Activated CD4-positive, alpha-beta T cell treated with anti-CD3 and anti-CD28 coated beads for 36 hours (primary cell): ENCODE data around the gene FTH1. TPM values are rescaled to one million over a fixed set of nuclear protein-coding genes. Genes with fewer than 3 reads are reported as not detected.
"Not testable (repeated sequence)": the region's sequence is repeated elsewhere in the genome, so short reads cannot be mapped to it uniquely, and the experiment has no call there.

Experiments used
- ATAC-seq: fragments of 200-7000 bp; cut with Tn5 transposase; one replicate; pipeline ENCODE4 v1.10.0; 2021; ENCODE audit warnings: mild to moderate bottlenecking, moderate library complexity
- CTCF ChIA-PET: fragments of 350-600 bp; sonication (Branson Sonifier 250); formaldehyde crosslinking; loops from one replicate; lab custom pipeline; 2021; ENCODE audit warnings: antibody characterized with exemption; lab: Charles Lee
- POLR2A ChIA-PET: fragments of 350-600 bp; sonication (Branson Sonifier 250); formaldehyde crosslinking; loops from one replicate; lab custom pipeline; 2021; ENCODE audit warnings: antibody characterized with exemption, inconsistent platforms; lab: Charles Lee
- DNase-seq: peaks from one replicate; pipeline ENCODE4 v3.0.0-alpha.2; 2020
- H3K27ac Mint-ChIP-seq: one replicate; pipeline ENCODE4 v1.8.0; 2021; ENCODE audit warnings: mixed read lengths
- H3K27me3 Mint-ChIP-seq: one replicate; pipeline ENCODE4 v1.8.0; 2021; ENCODE audit warnings: mixed read lengths
- H3K36me3 Mint-ChIP-seq: one replicate; pipeline ENCODE4 v1.8.0; 2021; ENCODE audit warnings: low read depth, mixed read lengths
- H3K4me1 Mint-ChIP-seq: one replicate; pipeline ENCODE4 v1.8.0; 2021; ENCODE audit warnings: mixed read lengths
- H3K4me3 Mint-ChIP-seq: one replicate; pipeline ENCODE4 v1.8.0; 2021; ENCODE audit warnings: mild to moderate bottlenecking, moderate library complexity, mixed read lengths
- H3K9me3 Mint-ChIP-seq: one replicate; pipeline ENCODE4 v1.8.0; 2021; ENCODE audit warnings: low read depth, mixed read lengths
- intact Hi-C, 2 experiments: fragments of 100-400 bp; cut with DNase I in 1 of 2; cut with micrococcal nuclease in 1 of 2; formaldehyde crosslinking; loops; one replicate each; pipeline versions ENCODE4 v1.14.2 to v1.15.1; 2022 to 2024; cut with DNase I, micrococcal nuclease
- total RNA-seq, 2 experiments: library from RNA; stranded (reverse); gene quantifications; one replicate each; pipeline ENCODE4 v1.2.3, GENCODE V29; 2021

Gene FTH1
- total RNA-seq, 2 experiments from 2014 or later = 777 to 914 TPM

GRCh38 chr11:61954106-61954850, 13.2 kb downstream of the FTH1 start:
- CTCF ChIA-PET = no interaction called here
- DNase-seq = no peak

GRCh38 chr11:61953632-61954031, 13.8 kb downstream of the FTH1 start:
- ATAC-seq, H3K4me3 Mint-ChIP-seq, POLR2A ChIA-PET, H3K27ac Mint-ChIP-seq, H3K9me3 Mint-ChIP-seq, H3K36me3 Mint-ChIP-seq, intact Hi-C loops, DNase-seq: not testable (repeated sequence)
- Mint-ChIP-seq H3K27me3 (peaks cover 17% of the 10 kb centered on the region), H3K4me1 (peaks cover 10% of the 10 kb centered on the region)
- CTCF ChIA-PET = interaction anchor here (1.2 kb wide), 1 partner anchor 128 kb away, joined by 3 read pairs; no protein-coding TSS in a partner anchor

More at GRCh38 chr11:61954106-61954850, 13.2 kb downstream of the FTH1 start:
- peaks cover 17% of the 10 kb centered on the region for H3K27me3 Mint-ChIP-seq
- no peaks in the 10 kb centered on the region for H3K9me3 Mint-ChIP-seq
- peaks cover 10% of the 10 kb centered on the region for H3K4me1 Mint-ChIP-seq
- no peak overlapping the region for H3K27ac Mint-ChIP-seq
- ATAC-seq = no peak
- intact Hi-C loops = no loop called here
- no peaks in the 10 kb centered on the region for H3K36me3 Mint-ChIP-seq
- no peak overlapping the region for H3K4me3 Mint-ChIP-seq
- POLR2A ChIA-PET = no interaction called here

GRCh38 chr11:61952882-61953281, 14.6 kb downstream of the FTH1 start:
- Mint-ChIP-seq H3K36me3 (no peaks in the 10 kb centered on the region), H3K4me3 (no peak overlapping the region), H3K4me1 (peaks cover 10% of the 10 kb centered on the region), H3K27ac (no peak overlapping the region), H3K9me3 (no peaks in the 10 kb centered on the region), H3K27me3 (peaks cover 19% of the 10 kb centered on the region)
- ATAC-seq (no peak), DNase-seq (no peak)
- ChIA-PET CTCF (interaction anchor here (0.6 to 4.1 kb wide), 3 partner anchors 55 to 444 kb away, joined by 3 to 22 read pairs (median 3); no protein-coding TSS in a partner anchor), POLR2A (no interaction called here)
- intact Hi-C loops = no loop called here

GRCh38 chr11:61951484-61952135, 15.8 kb downstream of the FTH1 start:
- Mint-ChIP-seq H3K4me1 (peaks cover 10% of the 10 kb centered on the region), H3K36me3 (no peaks in the 10 kb centered on the region), H3K4me3 (no peak overlapping the region), H3K27me3 (peaks cover 19% of the 10 kb centered on the region), H3K27ac (no peak overlapping the region), H3K9me3 (no peaks in the 10 kb centered on the region)
- ChIA-PET CTCF (interaction anchor here (0.6 to 5.9 kb wide), 5 partner anchors 53 to 395 kb away, joined by 3 to 40 read pairs (median 4); no protein-coding TSS in a partner anchor), POLR2A (interaction anchor here (0.6 to 0.9 kb wide), 2 partner anchors 15 to 21 kb away, joined by 3 read pairs; no protein-coding TSS in a partner anchor)
- ATAC-seq (no peak), DNase-seq (no peak)
- intact Hi-C loops = no loop called here

GRCh38 chr11:61950035-61950547, 17.3 kb downstream of the FTH1 start, which contains the start of gene BEST1:
BEST1 (plus strand) TSS chr11:61950351; CDS start chr11:61951807, 1,456 bp downstream.
- ChIA-PET CTCF (interaction anchor here (0.6 to 5.9 kb wide), 12 partner anchors 13 to 158 kb away, joined by 3 to 67 read pairs (median 4); no protein-coding TSS in a partner anchor), POLR2A (interaction anchor here (1.0 to 1.2 kb wide), 2 partner anchors 13 to 18 kb away, joined by 3 to 5 read pairs; partner anchors contain the start of gene FTH1)
- H3K36me3 Mint-ChIP-seq = no peaks in the 10 kb centered on the region
- intact Hi-C loops = no loop called here
- peak within 1 kb of the TSS; percentile 72 for H3K27ac Mint-ChIP-seq
- no peak within 1 kb of the TSS for H3K4me3 Mint-ChIP-seq
- H3K9me3 Mint-ChIP-seq = no peaks in the 10 kb centered on the region
- DNase-seq = no peak
- H3K4me1 Mint-ChIP-seq = peaks cover 5% of the 10 kb centered on the region
- no peak for ATAC-seq
- peaks cover 12% of the 10 kb centered on the region for H3K27me3 Mint-ChIP-seq

GRCh38 chr11:61949169-61950034, 18.0 kb downstream of the FTH1 start:
- DNase-seq = peak; percentile 68
- Mint-ChIP-seq H3K4me1 (peaks cover 5% of the 10 kb centered on the region), H3K27ac (peak overlapping the region; percentile 72), H3K9me3 (no peaks in the 10 kb centered on the region), H3K36me3 (no peaks in the 10 kb centered on the region), H3K27me3 (peaks cover 7% of the 10 kb centered on the region), H3K4me3 (no peak overlapping the region)
- CTCF ChIA-PET = interaction anchor here (0.6 to 5.9 kb wide), 11 partner anchors 14 to 159 kb away, joined by 3 to 67 read pairs (median 3); no protein-coding TSS in a partner anchor
- peak; percentile 82 for ATAC-seq
- POLR2A ChIA-PET = interaction anchor here (1.2 kb wide), 1 partner anchor 14 kb away, joined by 5 read pairs; no protein-coding TSS in a partner anchor
- intact Hi-C loops = loop anchor here (2.0 to 5.0 kb wide), 3 partner anchors 19 to 197 kb away; partner anchors contain the start of gene MYRF (in 1 of the 2)

- no peak overlapping the region for H3K4me3 Mint-ChIP-seq
- ATAC-seq = no peak
- H3K27ac Mint-ChIP-seq = no peak overlapping the region
- POLR2A ChIA-PET = interaction anchor here (0.6 kb wide), 1 partner anchor 157 kb away, joined by 5 read pairs; no protein-coding TSS in a partner anchor
- peaks cover 2% of the 10 kb centered on the region for H3K27me3 Mint-ChIP-seq
- intact Hi-C loops = loop anchor here (2.0 to 5.0 kb wide), 3 partner anchors 20 to 196 kb away; partner anchors contain the start of gene MYRF (in 1 of the 2)
- no peaks in the 10 kb centered on the region for H3K36me3 Mint-ChIP-seq
- no peak for DNase-seq
- H3K9me3 Mint-ChIP-seq = no peaks in the 10 kb centered on the region
- CTCF ChIA-PET = interaction anchor here (0.6 to 5.9 kb wide), 25 partner anchors 9 to 441 kb away, joined by 3 to 70 read pairs (median 6); partner anchors contain the start of gene FEN1
- peaks cover 5% of the 10 kb centered on the region for H3K4me1 Mint-ChIP-seq
Observed at GRCh38 chr11:61948505-61948904, 18.9 kb downstream of the FTH1 start.

GRCh38 chr11:61947486-61948210, 19.8 kb downstream of the FTH1 start:
- POLR2A ChIA-PET = no interaction called here
- Mint-ChIP-seq H3K27ac (no peak overlapping the region), H3K36me3 (no peaks in the 10 kb centered on the region)

GRCh38 chr11:61946894-61947293, 20.5 kb downstream of the FTH1 start:
- no peak overlapping the region for H3K4me3 Mint-ChIP-seq
- no peak for ATAC-seq
- DNase-seq = no peak
- peaks cover 5% of the 10 kb centered on the region for H3K4me1 Mint-ChIP-seq
- no peak overlapping the region for H3K27ac Mint-ChIP-seq
- H3K9me3 Mint-ChIP-seq = no peaks in the 10 kb centered on the region
- no peaks in the 10 kb centered on the region for H3K36me3 Mint-ChIP-seq
- H3K27me3 Mint-ChIP-seq = peaks cover 2% of the 10 kb centered on the region
- intact Hi-C loops = loop anchor here (1.0 to 5.0 kb wide), 8 partner anchors 48 to 195 kb away; partner anchors contain the start of gene MYRF (in 1 of the 2)
- ChIA-PET CTCF (interaction anchor here (0.7 to 5.9 kb wide), 24 partner anchors 8 to 162 kb away, joined by 3 to 70 read pairs (median 5); partner anchors contain the start of genes FADS3 and FEN1), POLR2A (no interaction called here)

More at GRCh38 chr11:61947486-61948210, 19.8 kb downstream of the FTH1 start:
- H3K27me3 Mint-ChIP-seq = peaks cover 2% of the 10 kb centered on the region
- peak; percentile 84 for DNase-seq
- CTCF ChIA-PET = interaction anchor here (0.6 to 5.9 kb wide), 34 partner anchors 9 to 1048 kb away, joined by 3 to 70 read pairs (median 5); partner anchors contain the start of gene FEN1
- peaks cover 5% of the 10 kb centered on the region for H3K4me1 Mint-ChIP-seq
- no peak overlapping the region for H3K4me3 Mint-ChIP-seq
- peak; percentile 72 for ATAC-seq
- no peaks in the 10 kb centered on the region for H3K9me3 Mint-ChIP-seq
- intact Hi-C loops = loop anchor here (1.0 to 5.0 kb wide), 9 partner anchors 21 to 195 kb away; partner anchors contain the start of gene MYRF (in 1 of the 2)
